ENCODE results near the gene KCNS3.

DNA sequence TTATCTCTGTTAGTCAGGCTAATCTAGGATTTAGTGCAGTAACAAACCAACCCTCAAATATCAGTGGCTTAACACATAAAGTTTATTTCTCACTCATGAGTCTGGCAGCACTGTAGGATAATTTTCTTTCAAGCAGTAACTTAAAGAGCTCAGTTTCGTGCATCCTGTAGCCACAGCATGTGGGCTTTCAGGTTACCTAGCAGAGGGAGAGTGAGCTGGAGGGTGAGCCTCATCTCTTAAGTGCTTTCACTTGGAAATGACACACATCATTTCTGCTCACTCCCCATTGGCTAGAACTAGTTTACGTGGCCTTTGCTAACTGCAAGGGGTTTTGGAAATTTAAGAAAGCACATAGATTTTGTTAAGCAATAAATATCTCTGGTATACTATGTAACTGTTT, 96.9 kb downstream of the KCNS3 start:
- no peak for TF ChIP-seq POLR2A (IDR thresholded peaks at IDR 0.05)
- TF ChIP-seq, protein P1, sequence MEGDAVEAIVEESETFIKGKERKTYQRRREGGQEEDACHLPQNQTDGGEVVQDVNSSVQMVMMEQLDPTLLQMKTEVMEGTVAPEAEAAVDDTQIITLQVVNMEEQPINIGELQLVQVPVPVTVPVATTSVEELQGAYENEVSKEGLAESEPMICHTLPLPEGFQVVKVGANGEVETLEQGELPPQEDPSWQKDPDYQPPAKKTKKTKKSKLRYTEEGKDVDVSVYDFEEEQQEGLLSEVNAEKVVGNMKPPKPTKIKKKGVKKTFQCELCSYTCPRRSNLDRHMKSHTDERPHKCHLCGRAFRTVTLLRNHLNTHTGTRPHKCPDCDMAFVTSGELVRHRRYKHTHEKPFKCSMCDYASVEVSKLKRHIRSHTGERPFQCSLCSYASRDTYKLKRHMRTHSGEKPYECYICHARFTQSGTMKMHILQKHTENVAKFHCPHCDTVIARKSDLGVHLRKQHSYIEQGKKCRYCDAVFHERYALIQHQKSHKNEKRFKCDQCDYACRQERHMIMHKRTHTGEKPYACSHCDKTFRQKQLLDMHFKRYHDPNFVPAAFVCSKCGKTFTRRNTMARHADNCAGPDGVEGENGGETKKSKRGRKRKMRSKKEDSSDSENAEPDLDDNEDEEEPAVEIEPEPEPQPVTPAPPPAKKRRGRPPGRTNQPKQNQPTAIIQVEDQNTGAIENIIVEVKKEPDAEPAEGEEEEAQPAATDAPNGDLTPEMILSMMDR (IDR thresholded peaks at IDR 0.05) = no peak
